ENCODE results near the gene C18orf32.
"Not testable (repeated sequence)": the region's sequence is repeated elsewhere in the genome, so short reads cannot be mapped to it uniquely, and the experiment has no call there.

C18orf32 gene

GRCh38 chr18:49481907-49482306 is 5.1 kb downstream of the C18orf32 start:
- DNase-seq (ENCODE audit: low read depth, low spot score) = no peak
- H3K9me3 ChIP-seq (ENCODE audit: low read depth, low read length) = no peaks in the 10 kb centered on the region
- H3K27ac ChIP-seq = no peak overlapping the region

GRCh38 chr18:49481317-49481716 is 5.7 kb downstream of the C18orf32 start:
- TF ChIP-seq EZH2 (IDR thresholded peaks at IDR 0.05) = no peak
- no peak for TF ChIP-seq FOXP2 (optimal IDR thresholded peaks at IDR 0.05; ENCODE audit: control extremely low read depth, extremely low read length, insufficient read depth)
- TF ChIP-seq POLR2AphosphoS5 (IDR thresholded peaks at IDR 0.05; ENCODE audit: borderline replicate concordance, low read depth, low read length) = no peak
- Histone ChIP-seq H3K36me3 (ENCODE audit: insufficient read depth, low read length) (peaks cover 28% of the 10 kb centered on the region; the same call in 1 of the 2 replicates), H3K9me3 (ENCODE audit: low read depth, low read length) (no peaks in the 10 kb centered on the region), H3K27ac (no peak overlapping the region), H3K9ac (ENCODE audit: insufficient read length) (no peak overlapping the region), H3K4me3 (no peak overlapping the region)
- DNase-seq (ENCODE audit: low read depth, low spot score) = no peak

More at GRCh38 chr18:49481907-49482306, 5.1 kb downstream of the C18orf32 start:
- TF ChIP-seq FOXP2 (optimal IDR thresholded peaks at IDR 0.05; ENCODE audit: control extremely low read depth, extremely low read length, insufficient read depth) = no peak
- TF ChIP-seq POLR2AphosphoS5 (IDR thresholded peaks at IDR 0.05; ENCODE audit: borderline replicate concordance, low read depth, low read length) = no peak
- TF ChIP-seq EZH2 (IDR thresholded peaks at IDR 0.05) = no peak
- Histone ChIP-seq H3K36me3 (ENCODE audit: insufficient read depth, low read length) (peaks cover 28% of the 10 kb centered on the region; the same call in 1 of the 2 replicates), H3K4me3 (no peak overlapping the region), H3K9ac (ENCODE audit: insufficient read length) (no peak overlapping the region)

- H3K36me3 ChIP-seq (ENCODE audit: insufficient read depth, low read length) = peaks cover 28% of the 10 kb centered on the region; the same call in 1 of the 2 replicates
- no peak for DNase-seq (ENCODE audit: low read depth, low spot score)
- TF ChIP-seq EZH2 (IDR thresholded peaks at IDR 0.05) (no peak), POLR2AphosphoS5 (IDR thresholded peaks at IDR 0.05; ENCODE audit: borderline replicate concordance, low read depth, low read length) (no peak), FOXP2 (optimal IDR thresholded peaks at IDR 0.05; ENCODE audit: control extremely low read depth, extremely low read length, insufficient read depth) (no peak)
Observed at GRCh38 chr18:49479381-49480137, 7.5 kb downstream of the C18orf32 start.

GRCh38 chr18:49476664-49477411 is 10.2 kb downstream of the C18orf32 start:
- no peak overlapping the region for H3K9ac ChIP-seq (ENCODE audit: insufficient read length)
- TF ChIP-seq FOXP2 (optimal IDR thresholded peaks at IDR 0.05; ENCODE audit: control extremely low read depth, extremely low read length, insufficient read depth) (no peak), EZH2 (IDR thresholded peaks at IDR 0.05) (no peak), POLR2AphosphoS5 (IDR thresholded peaks at IDR 0.05; ENCODE audit: borderline replicate concordance, low read depth, low read length) (no peak)
- DNase-seq (ENCODE audit: low read depth, low spot score) = no peak
- H3K9me3 ChIP-seq (ENCODE audit: low read depth, low read length) = no peaks in the 10 kb centered on the region
- no peak overlapping the region for H3K4me3 ChIP-seq
- H3K36me3 ChIP-seq (ENCODE audit: insufficient read depth, low read length) = peaks cover 12% of the 10 kb centered on the region; the same call in 1 of the 2 replicates
- no peak overlapping the region for H3K27ac ChIP-seq

More at GRCh38 chr18:49479381-49480137, 7.5 kb downstream of the C18orf32 start:
- Histone ChIP-seq H3K9me3 (ENCODE audit: low read depth, low read length) (no peaks in the 10 kb centered on the region), H3K9ac (ENCODE audit: insufficient read length) (no peak overlapping the region), H3K27ac (no peak overlapping the region), H3K4me3 (no peak overlapping the region)

GRCh38 chr18:49474935-49475334 is 12.1 kb downstream of the C18orf32 start:
- H3K27ac ChIP-seq; H3K9me3 ChIP-seq (ENCODE audit: low read depth, low read length); H3K9ac ChIP-seq (ENCODE audit: insufficient read length): not testable (repeated sequence)

GRCh38 chr18:49473721-49474120 is 13.3 kb downstream of the C18orf32 start:
- Histone ChIP-seq H3K27ac (no peak overlapping the region), H3K9ac (ENCODE audit: insufficient read length) (no peak overlapping the region), H3K9me3 (ENCODE audit: low read depth, low read length) (no peaks in the 10 kb centered on the region), H3K36me3 (ENCODE audit: insufficient read depth, low read length) (no peaks in the 10 kb centered on the region), H3K4me3 (no peak overlapping the region)
- TF ChIP-seq FOXP2 (optimal IDR thresholded peaks at IDR 0.05; ENCODE audit: control extremely low read depth, extremely low read length, insufficient read depth) = no peak
- no peak for DNase-seq (ENCODE audit: low read depth, low spot score)

More at GRCh38 chr18:49474935-49475334, 12.1 kb downstream of the C18orf32 start:
- H3K36me3 ChIP-seq (ENCODE audit: insufficient read depth, low read length); H3K4me3 ChIP-seq; DNase-seq (ENCODE audit: low read depth, low spot score): not testable (repeated sequence)

GRCh38 chr18:49472459-49472858 is 14.6 kb downstream of the C18orf32 start:
- no peak for DNase-seq (ENCODE audit: low read depth, low spot score)
- no peak overlapping the region for H3K27ac ChIP-seq
- TF ChIP-seq EZH2 (IDR thresholded peaks at IDR 0.05) (no peak), POLR2AphosphoS5 (IDR thresholded peaks at IDR 0.05; ENCODE audit: borderline replicate concordance, low read depth, low read length) (no peak), FOXP2 (optimal IDR thresholded peaks at IDR 0.05; ENCODE audit: control extremely low read depth, extremely low read length, insufficient read depth) (no peak)

GRCh38 chr18:49471532-49471931 is 15.5 kb downstream of the C18orf32 start:
- Histone ChIP-seq H3K4me3 (no peak overlapping the region), H3K36me3 (ENCODE audit: insufficient read depth, low read length) (no peaks in the 10 kb centered on the region), H3K27ac (no peak overlapping the region), H3K9ac (ENCODE audit: insufficient read length) (no peak overlapping the region), H3K9me3 (ENCODE audit: low read depth, low read length) (no peaks in the 10 kb centered on the region)
- no peak for DNase-seq (ENCODE audit: low read depth, low spot score)
- TF ChIP-seq FOXP2 (optimal IDR thresholded peaks at IDR 0.05; ENCODE audit: control extremely low read depth, extremely low read length, insufficient read depth) (no peak), EZH2 (IDR thresholded peaks at IDR 0.05) (no peak), POLR2AphosphoS5 (IDR thresholded peaks at IDR 0.05; ENCODE audit: borderline replicate concordance, low read depth, low read length) (no peak)

More at GRCh38 chr18:49472459-49472858, 14.6 kb downstream of the C18orf32 start:
- H3K9ac ChIP-seq (ENCODE audit: insufficient read length) = no peak overlapping the region
- no peak overlapping the region for H3K4me3 ChIP-seq
- no peaks in the 10 kb centered on the region for H3K36me3 ChIP-seq (ENCODE audit: insufficient read depth, low read length)
- no peaks in the 10 kb centered on the region for H3K9me3 ChIP-seq (ENCODE audit: low read depth, low read length)

All from SK-N-MC (cell line).